HepG2 (cell line): ENCODE data around the gene CTNNA3. TPM values are rescaled to one million over a fixed set of nuclear protein-coding genes. Genes with fewer than 3 reads are reported as not detected.

ENCODE experiments used
- ATAC-seq: fragments of 200-7000 bp; cut with Tn5 transposase; 3 replicates; pipeline ENCODE4 v1.9.1; 2020; ENCODE audit warnings: mild to moderate bottlenecking, moderate library complexity
- BruUV-seq: library from RNA; stranded (reverse); fragments of 400-500 nt; replicated peaks from 2 replicates; lab custom pipeline; 2021; lab: Mats Ljungman, UMichigan
- CTCF ChIA-PET: fragments of 300-600 bp; formaldehyde crosslinking; extraction: SDS; loops from one replicate; lab custom pipeline; 2021; ENCODE audit warnings: low total read pairs, inconsistent platforms, low intra/inter-chr PET ratio; lab: Yijun Ruan, JAX
- POLR2A ChIA-PET: fragments of 350-600 bp; sonication (Branson Sonifier 250); formaldehyde crosslinking; loops from one replicate; lab custom pipeline; 2020; ENCODE audit warnings: antibody characterized with exemption, inconsistent platforms; lab: Yijun Ruan, JAX
- DNase-seq: peaks from one replicate; pipeline ENCODE4 v3.0.0-alpha.2; 2015; ENCODE audit warnings: low spot score
- FAIRE-seq: peaks from 3 replicates; lab custom pipeline; 2011; peaks lifted over from hg19 to GRCh38; lab: Jason Lieb, UNC
- H2AFZ ChIP-seq: one replicate; pipeline ENCODE4 v1.6.1; 2011; ENCODE audit warnings: low read length, inconsistent platforms
- H3K27ac ChIP-seq: fragments of 300-600 bp; 3 replicates; pipeline ENCODE4 v1.8.0; 2011; ENCODE audit warnings: mixed run types, mild to moderate bottlenecking, mixed read lengths, low read length, inconsistent platforms; ENCODE audit not compliant: insufficient read depth; ENCODE audit errors: extremely low read length
- H3K27me3 ChIP-seq, 2 experiments: fragments of 200-600 bp in 1 of 2; 2 replicates in 1 of 2; 3 replicates in 1 of 2; pipeline versions ENCODE4 v1.6.0 to v1.8.0; 2011; ENCODE audit warnings: low read length in 2 of 2, mild to moderate bottlenecking in 2 of 2, moderate library complexity in 2 of 2, inconsistent platforms in 1 of 2; ENCODE audit not compliant: insufficient read depth in 2 of 2, control insufficient read depth in 1 of 2
- H3K36me3 ChIP-seq, 2 experiments: fragments of 200-600 bp in 1 of 2; replicated peaks in 1 of 2; 2 replicates in 1 of 2; 3 replicates in 1 of 2; pipeline versions ENCODE4 v1.5.1 to v1.8.0; 2011; ENCODE audit warnings: low read length in 2 of 2, inconsistent platforms in 1 of 2; ENCODE audit not compliant: insufficient read depth in 2 of 2, control insufficient read depth in 1 of 2
- H3K4me1 ChIP-seq: 2 replicates; pipeline ENCODE4 v1.5.1; 2012; ENCODE audit warnings: low read length, inconsistent platforms; ENCODE audit not compliant: insufficient read depth
- H3K4me2 ChIP-seq: 2 replicates; pipeline ENCODE4 v1.6.0; 2011; ENCODE audit warnings: low read depth, low read length, inconsistent platforms
- H3K4me3 ChIP-seq, 3 experiments: fragments of 200-600 bp in 1 of 3; sonication (generic), shearing (Covaris generic) in 1 of 3; replicated peaks in 1 of 3; 2 replicates each; pipeline ENCODE4 v1.5.1; 2011 to 2016; ENCODE audit warnings: low read length in 3 of 3, inconsistent platforms in 2 of 3, low read depth in 2 of 3, mild to moderate bottlenecking in 2 of 3, control low read depth in 1 of 3, mixed read lengths in 1 of 3; ENCODE audit not compliant: insufficient read depth in 1 of 3
- H3K79me2 ChIP-seq: one replicate; pipeline ENCODE4 v1.6.1; 2011; ENCODE audit warnings: low read length, inconsistent platforms; ENCODE audit not compliant: insufficient read depth
- H3K9ac ChIP-seq: 2 replicates; pipeline ENCODE4 v1.6.0; 2011; ENCODE audit warnings: mild to moderate bottlenecking, low read depth, low read length, inconsistent platforms; ENCODE audit not compliant: insufficient read depth
- H3K9me3 ChIP-seq: 2 replicates; pipeline ENCODE4 v1.5.1; 2012; ENCODE audit warnings: mild to moderate bottlenecking, low read length
- H4K20me1 ChIP-seq: 2 replicates; pipeline ENCODE4 v1.6.0; 2011; ENCODE audit warnings: inconsistent platforms, mild to moderate bottlenecking, low read length, moderate library complexity; ENCODE audit not compliant: insufficient read depth
- EEA1 ChIP-seq: sonication (generic); formaldehyde crosslinking; IDR thresholded peaks from 2 replicates; pipeline ENCODE4 v1.5.1; 2020; ENCODE audit warnings: mild to moderate bottlenecking, missing genetic modification reagents, borderline replicate concordance
- HNRNPH1 ChIP-seq: fragments of 200-400 bp; formaldehyde crosslinking; optimal IDR thresholded peaks from 2 replicates; pipeline ENCODE3; 2017; ENCODE audit warnings: mild to moderate bottlenecking, low read depth, low read length
- PBX3 ChIP-seq: sonication (generic); formaldehyde crosslinking; IDR thresholded peaks from 2 replicates; pipeline ENCODE4 v1.8.1; 2023; ENCODE audit warnings: missing genetic modification reagents, inconsistent platforms, borderline replicate concordance
- RBFOX2 ChIP-seq: fragments of 200-400 bp; formaldehyde crosslinking; IDR thresholded peaks from 2 replicates; pipeline ENCODE4 v1.6.1; 2017; ENCODE audit warnings: low read depth, mild to moderate bottlenecking, low read length
- RBM39 ChIP-seq: fragments of 200-400 bp; formaldehyde crosslinking; IDR thresholded peaks from one replicate; pipeline ENCODE4 v1.6.1; 2018; ENCODE audit warnings: antibody characterized with exemption, mild to moderate bottlenecking, low read depth, low read length; ENCODE audit not compliant: poor library complexity, severe bottlenecking
- RNF219 ChIP-seq: sonication (generic); formaldehyde crosslinking; IDR thresholded peaks from 2 replicates; pipeline ENCODE4 v1.5.0; 2020; ENCODE audit warnings: mild to moderate bottlenecking, missing genetic modification reagents
- ZBTB43 ChIP-seq: sonication (generic); formaldehyde crosslinking; conservative IDR thresholded peaks from 2 replicates; pipeline ENCODE4 v1.4.0; 2020; ENCODE audit warnings: missing genetic modification reagents
- ZBTB44 ChIP-seq: sonication (generic); formaldehyde crosslinking; IDR thresholded peaks from 2 replicates; pipeline ENCODE4 v1.4.0; 2020; ENCODE audit warnings: missing genetic modification reagents
- ZNF121 ChIP-seq: sonication (generic); formaldehyde crosslinking; IDR thresholded peaks from 2 replicates; pipeline ENCODE4 v1.5.0; 2020; ENCODE audit warnings: mild to moderate bottlenecking, missing genetic modification reagents
- ZNF251 ChIP-seq: sonication (generic); formaldehyde crosslinking; IDR thresholded peaks from 2 replicates; pipeline ENCODE4 v1.9.0; 2021; ENCODE audit warnings: mild to moderate bottlenecking, missing genetic modification reagents
- ZNF34 ChIP-seq: sonication (generic); formaldehyde crosslinking; IDR thresholded peaks from 2 replicates; pipeline ENCODE4 v1.4.0; 2020; ENCODE audit warnings: mild to moderate bottlenecking, missing genetic modification reagents, borderline replicate concordance
- ZNF550 ChIP-seq: sonication (generic); formaldehyde crosslinking; IDR thresholded peaks from 2 replicates; pipeline ENCODE4 v1.4.0; 2020; ENCODE audit warnings: mild to moderate bottlenecking, missing genetic modification reagents, borderline replicate concordance
- ZNF746 ChIP-seq: sonication (generic); formaldehyde crosslinking; IDR thresholded peaks from 2 replicates; pipeline ENCODE4 v1.8.0; 2022; ENCODE audit warnings: mild to moderate bottlenecking, missing genetic modification reagents
- ZSCAN20 ChIP-seq: sonication (generic); formaldehyde crosslinking; IDR thresholded peaks from 2 replicates; pipeline ENCODE4 v1.4.0; 2020; ENCODE audit warnings: missing genetic modification reagents, mild to moderate bottlenecking, borderline replicate concordance
- WGBS: methylation state at CpG from one replicate; pipeline ENCODE4 v1.1.6; 2017; ENCODE audit warnings: low lambda C conversion rate; 5-methylcytosine and 5-hydroxymethylcytosine counted together
- in situ Hi-C: cut with HindIII; loops from 2 replicates; pipeline ENCODE4 v1.10.0; 2017; ENCODE audit warnings: low pct_unique_long_range_greater_than_20kb; ENCODE audit not compliant: extremely low pct_ligation_motif_present
- intact Hi-C: fragments of 100-400 bp; cut with micrococcal nuclease; formaldehyde crosslinking; loops from one replicate; pipeline ENCODE4 v1.10.0; 2022; ENCODE audit not compliant: unreplicated experiment
- polyA plus RNA-seq, 8 experiments: library from polyadenylated mRNA; depleted of rRNA in 3 of 8; stranded (reverse) in 7 of 8; unstranded in 1 of 8; fragments of >200 nt; fragmentation: Illumina TruSeq in 4 of 8; extraction: Trizol in 4 of 8; gene quantifications; 2 replicates each; pipeline versions ENCODE4 v1.2.1 to v1.2.3, GENCODE V29; 2011 to 2016; ENCODE audit warnings: low read depth in 4 of 8, missing spikeins in 1 of 8, mixed read lengths in 1 of 8; ENCODE audit not compliant: insufficient read depth in 1 of 8
- total RNA-seq, 5 experiments: library from RNA; depleted of rRNA; stranded (reverse); fragments of >200 nt; fragmentation: Illumina TruSeq; extraction: Trizol; gene quantifications; 2 replicates each; pipeline ENCODE4 v1.2.3, GENCODE V29; 2016; ENCODE audit warnings: low read depth in 1 of 5

The CTNNA3 gene
- total and polyA plus RNA-seq, 2 of the 13 experiments (the other 11 are each of a cell fraction or from before 2014, with no cell fraction given), result not detected

- no peak for TF ChIP-seq ZNF34 (CRISPR knock-in tag)
- TF ChIP-seq, all 625 proteins: peak for 0
These were observed 1158.8 kb downstream of the CTNNA3 start (continued) for GRCh38 chr10:66537186-66537585.

GRCh38 chr10:66535439-66535838 is 1160.6 kb downstream of the CTNNA3 start:
- peaks cover 17% of the 10 kb centered on the region for H3K9me3 ChIP-seq
- TF ChIP-seq EEA1 (CRISPR knock-in tag) (no peak), HNRNPH1 (no peak), ZNF251 (no peak), ZBTB44 (CRISPR knock-in tag) (no peak), ZSCAN20 (CRISPR knock-in tag) (no peak), ZNF550 (CRISPR knock-in tag) (no peak), RBM39 (no peak), RNF219 (CRISPR knock-in tag) (no peak), RBFOX2 (no peak), ZNF746 (CRISPR knock-in tag) (no peak), ZNF121 (no peak), PBX3 (CRISPR knock-in tag) (no peak), ZBTB43 (CRISPR knock-in tag) (no peak)
- BruUV-seq, result no TSS peak
- ATAC-seq (no peak), FAIRE-seq (no peak), DNase-seq (no peak)
- H3K4me1 ChIP-seq, result no peaks in the 10 kb centered on the region
- ChIA-PET CTCF (no interaction called here), POLR2A (no interaction called here)
- no peak overlapping the region for H3K4me3 ChIP-seq
- intact Hi-C loops (no loop called here), in situ Hi-C loops (no loop called here)
- WGBS, result 0% methylated on average over 1 of the region's 1 CpG
- H3K9ac ChIP-seq, result no peak overlapping the region
- no peak overlapping the region for H3K27ac ChIP-seq
- no peaks in the 10 kb centered on the region for H3K79me2 ChIP-seq
- H3K27me3 ChIP-seq, result no peaks in the 10 kb centered on the region; a peak in 1 of 5 replicates
- H3K4me2 ChIP-seq, result no peak overlapping the region
- H3K36me3 ChIP-seq, result no peaks in the 10 kb centered on the region
- no peaks in the 10 kb centered on the region for H4K20me1 ChIP-seq
- H2AFZ ChIP-seq, result no peak overlapping the region
